HepG2 (cell line): ENCODE measurements around the gene MTF2. TPM values are rescaled to one million over a fixed set of nuclear protein-coding genes. Genes with fewer than 3 reads are reported as not detected.

ENCODE experiments used
- FOXC1 ChIP-seq: sonication (generic); formaldehyde crosslinking; IDR thresholded peaks from 2 replicates; pipeline ENCODE4 v1.8.0; 2022; ENCODE audit warnings: mild to moderate bottlenecking, missing genetic modification reagents, borderline replicate concordance
- KDM6A ChIP-seq: IDR thresholded peaks from 2 replicates; pipeline ENCODE4 v1.6.1; 2016; ENCODE audit warnings: low read depth
- KLF12 ChIP-seq: sonication (generic); formaldehyde crosslinking; IDR thresholded peaks from 2 replicates; pipeline ENCODE4 v1.4.0; 2020; ENCODE audit warnings: missing genetic modification reagents, borderline replicate concordance
- MBD4 ChIP-seq: IDR thresholded peaks from 2 replicates; pipeline ENCODE4 v1.6.1; 2012; ENCODE audit warnings: low read length, inconsistent platforms, borderline replicate concordance
- NFIC ChIP-seq: IDR thresholded peaks from 2 replicates; pipeline ENCODE4 v1.6.1; 2012; ENCODE audit warnings: mild to moderate bottlenecking, low read length, inconsistent platforms
- NR2F2 ChIP-seq: IDR thresholded peaks from 2 replicates; pipeline ENCODE4 v1.6.1; 2012; ENCODE audit warnings: low read depth, inconsistent platforms, borderline replicate concordance
- TARDBP ChIP-seq: sonication (generic); formaldehyde crosslinking; IDR thresholded peaks from 2 replicates; pipeline ENCODE4 v1.8.0; 2022; ENCODE audit warnings: mild to moderate bottlenecking, missing genetic modification reagents
- TBX3 ChIP-seq: fragments of 450-650 bp; IDR thresholded peaks from 2 replicates; pipeline ENCODE4 v1.6.1; 2017; ENCODE audit warnings: antibody characterized with exemption, mild to moderate bottlenecking, inconsistent platforms, borderline replicate concordance
- TOE1 ChIP-seq: sonication (generic); formaldehyde crosslinking; IDR thresholded peaks from 2 replicates; pipeline ENCODE4 v1.4.0; 2020; ENCODE audit warnings: mild to moderate bottlenecking, missing genetic modification reagents
- ZKSCAN8 ChIP-seq: IDR thresholded peaks from 2 replicates; pipeline ENCODE4 v1.6.1; 2016; ENCODE audit warnings: borderline replicate concordance, missing genetic modification reagents, missing compliant biosample characterization
- ZNF235 ChIP-seq: sonication (generic); formaldehyde crosslinking; IDR thresholded peaks from 2 replicates; pipeline ENCODE4 v1.8.1; 2023; ENCODE audit warnings: mild to moderate bottlenecking, missing genetic modification reagents, borderline replicate concordance
- ZNF569 ChIP-seq: sonication (generic); formaldehyde crosslinking; IDR thresholded peaks from 2 replicates; pipeline ENCODE4 v1.5.0; 2020; ENCODE audit warnings: mild to moderate bottlenecking, missing genetic modification reagents, moderate library complexity, borderline replicate concordance
- ZNF605 ChIP-seq: sonication (generic); formaldehyde crosslinking; IDR thresholded peaks from 2 replicates; pipeline ENCODE4 v1.8.0; 2022; ENCODE audit warnings: mild to moderate bottlenecking, missing genetic modification reagents
- ZNF609 ChIP-seq: sonication (generic); formaldehyde crosslinking; IDR thresholded peaks from 2 replicates; pipeline ENCODE4 v1.4.0; 2020; ENCODE audit warnings: mild to moderate bottlenecking, missing genetic modification reagents, borderline replicate concordance
- ZNF766 ChIP-seq: sonication (generic); formaldehyde crosslinking; IDR thresholded peaks from 2 replicates; pipeline ENCODE4 v1.5.0; 2020; ENCODE audit warnings: missing genetic modification reagents, borderline replicate concordance
- ZNF772 ChIP-seq: sonication (generic); formaldehyde crosslinking; IDR thresholded peaks from 2 replicates; pipeline ENCODE4 v1.5.0; 2020; ENCODE audit warnings: mild to moderate bottlenecking, missing genetic modification reagents
- ZNF781 ChIP-seq: sonication (generic); formaldehyde crosslinking; IDR thresholded peaks from 2 replicates; pipeline ENCODE4 v1.5.1; 2020; ENCODE audit warnings: borderline replicate concordance, mild to moderate bottlenecking, missing genetic modification reagents; ENCODE audit errors: not compliant biosample characterization
- ZSCAN9 ChIP-seq: IDR thresholded peaks from 2 replicates; pipeline ENCODE4 v1.6.1; 2016; ENCODE audit warnings: borderline replicate concordance
- polyA plus RNA-seq, 8 experiments: library from polyadenylated mRNA; depleted of rRNA in 3 of 8; stranded (reverse) in 7 of 8; unstranded in 1 of 8; fragments of >200 nt; fragmentation: Illumina TruSeq in 4 of 8; extraction: Trizol in 4 of 8; gene quantifications; 2 replicates each; pipeline versions ENCODE4 v1.2.1 to v1.2.3, GENCODE V29; 2011 to 2016; ENCODE audit warnings: low read depth in 4 of 8, missing spikeins in 1 of 8, mixed read lengths in 1 of 8; ENCODE audit not compliant: insufficient read depth in 1 of 8
- total RNA-seq, 5 experiments: library from RNA; depleted of rRNA; stranded (reverse); fragments of >200 nt; fragmentation: Illumina TruSeq; extraction: Trizol; gene quantifications; 2 replicates each; pipeline ENCODE4 v1.2.3, GENCODE V29; 2016; ENCODE audit warnings: low read depth in 1 of 5
- TF ChIP-seq, protein P1 (sequence below): sonication (generic); formaldehyde crosslinking; IDR thresholded peaks from 2 replicates; pipeline ENCODE4 v1.4.0; 2020; ENCODE audit warnings: mild to moderate bottlenecking, missing genetic modification reagents
- TF ChIP-seq, protein P2 (sequence below): IDR thresholded peaks from 2 replicates; pipeline ENCODE4 v1.6.1; 2012; ENCODE audit warnings: low read depth, low read length, improper control_type of control experiment
- TF ChIP-seq, protein P3 (sequence below): sonication (generic); formaldehyde crosslinking; IDR thresholded peaks from 2 replicates; pipeline ENCODE4 v1.4.0; 2020; ENCODE audit warnings: missing genetic modification reagents, mild to moderate bottlenecking, borderline replicate concordance

Gene MTF2
- total and polyA plus RNA-seq, 2 of the 13 experiments (the other 11 are each of a cell fraction or from before 2014, with no cell fraction given): 48.7 to 53.9 TPM

GRCh38 chr1:93078986-93079654 lies at the start of gene MTF2 (continued):
- TF ChIP-seq ZNF609 (CRISPR knock-in tag) (peak; percentile 92), MBD4 (no peak), ZNF772 (CRISPR knock-in tag) (peak; percentile 100), FOXC1 (CRISPR knock-in tag) (peak; percentile 99), ZNF605 (peak; percentile 99), ZNF766 (CRISPR knock-in tag) (peak; percentile 97), ZNF235 (peak; percentile 92), KLF12 (CRISPR knock-in tag) (peak; percentile 96), NR2F2 (peak; percentile 9; the same call in 1 of the 2 replicates), ZSCAN9 (CRISPR knock-in tag) (peak; percentile 98), TOE1 (CRISPR knock-in tag) (peak; percentile 84; the same call in 1 of the 2 replicates), ZNF781 (CRISPR knock-in tag) (peak; percentile 94), NFIC (no peak), TBX3 (peak; percentile 78; the same call in 1 of the 2 replicates), ZKSCAN8 (peak; percentile 95), ZNF569 (CRISPR knock-in tag) (peak; percentile 50; the same call in 1 of the 2 replicates), TARDBP (CRISPR knock-in tag) (peak; percentile 100), KDM6A (CRISPR knock-in tag) (no peak)
- TF ChIP-seq, protein P1, sequence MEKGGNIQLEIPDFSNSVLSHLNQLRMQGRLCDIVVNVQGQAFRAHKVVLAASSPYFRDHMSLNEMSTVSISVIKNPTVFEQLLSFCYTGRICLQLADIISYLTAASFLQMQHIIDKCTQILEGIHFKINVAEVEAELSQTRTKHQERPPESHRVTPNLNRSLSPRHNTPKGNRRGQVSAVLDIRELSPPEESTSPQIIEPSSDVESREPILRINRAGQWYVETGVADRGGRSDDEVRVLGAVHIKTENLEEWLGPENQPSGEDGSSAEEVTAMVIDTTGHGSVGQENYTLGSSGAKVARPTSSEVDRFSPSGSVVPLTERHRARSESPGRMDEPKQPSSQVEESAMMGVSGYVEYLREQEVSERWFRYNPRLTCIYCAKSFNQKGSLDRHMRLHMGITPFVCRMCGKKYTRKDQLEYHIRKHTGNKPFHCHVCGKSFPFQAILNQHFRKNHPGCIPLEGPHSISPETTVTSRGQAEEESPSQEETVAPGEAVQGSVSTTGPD (CRISPR knock-in tag): 0 out of 2 replicates have a peak, but pooled peaks have one; percentile 68
- TF ChIP-seq, protein P2, sequence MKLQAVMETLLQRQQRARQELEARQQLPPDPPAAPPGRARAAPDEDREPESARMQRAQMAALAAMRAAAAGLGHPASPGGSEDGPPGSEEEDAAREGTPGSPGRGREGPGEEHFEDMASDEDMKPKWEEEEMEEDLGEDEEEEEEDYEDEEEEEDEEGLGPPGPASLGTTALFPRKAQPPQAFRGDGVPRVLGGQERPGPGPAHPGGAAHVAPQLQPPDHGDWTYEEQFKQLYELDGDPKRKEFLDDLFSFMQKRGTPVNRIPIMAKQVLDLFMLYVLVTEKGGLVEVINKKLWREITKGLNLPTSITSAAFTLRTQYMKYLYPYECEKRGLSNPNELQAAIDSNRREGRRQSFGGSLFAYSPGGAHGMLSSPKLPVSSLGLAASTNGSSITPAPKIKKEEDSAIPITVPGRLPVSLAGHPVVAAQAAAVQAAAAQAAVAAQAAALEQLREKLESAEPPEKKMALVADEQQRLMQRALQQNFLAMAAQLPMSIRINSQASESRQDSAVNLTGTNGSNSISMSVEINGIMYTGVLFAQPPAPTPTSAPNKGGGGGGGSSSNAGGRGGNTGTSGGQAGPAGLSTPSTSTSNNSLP: peak; percentile 79
- TF ChIP-seq, protein P3, sequence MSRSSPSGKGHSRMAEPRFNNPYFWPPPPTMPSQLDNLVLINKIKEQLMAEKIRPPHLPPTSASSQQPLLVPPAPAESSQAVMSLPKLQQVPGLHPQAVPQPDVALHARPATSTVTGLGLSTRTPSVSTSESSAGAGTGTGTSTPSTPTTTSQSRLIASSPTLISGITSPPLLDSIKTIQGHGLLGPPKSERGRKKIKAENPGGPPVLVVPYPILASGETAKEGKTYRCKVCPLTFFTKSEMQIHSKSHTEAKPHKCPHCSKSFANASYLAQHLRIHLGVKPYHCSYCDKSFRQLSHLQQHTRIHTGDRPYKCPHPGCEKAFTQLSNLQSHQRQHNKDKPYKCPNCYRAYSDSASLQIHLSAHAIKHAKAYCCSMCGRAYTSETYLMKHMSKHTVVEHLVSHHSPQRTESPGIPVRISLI (CRISPR knock-in tag): peak; percentile 85; the same call in 1 of the 2 replicates
